Measurements from ENCODE around the gene MRNIP.

MRNIP gene, protein sequence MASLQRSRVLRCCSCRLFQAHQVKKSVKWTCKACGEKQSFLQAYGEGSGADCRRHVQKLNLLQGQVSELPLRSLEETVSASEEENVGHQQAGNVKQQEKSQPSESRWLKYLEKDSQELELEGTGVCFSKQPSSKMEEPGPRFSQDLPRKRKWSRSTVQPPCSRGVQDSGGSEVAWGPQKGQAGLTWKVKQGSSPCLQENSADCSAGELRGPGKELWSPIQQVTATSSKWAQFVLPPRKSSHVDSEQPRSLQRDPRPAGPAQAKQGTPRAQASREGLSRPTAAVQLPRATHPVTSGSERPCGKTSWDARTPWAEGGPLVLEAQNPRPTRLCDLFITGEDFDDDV

GRCh38 chr5:179858586-179859427 is at the start of gene MRNIP:
Gene MRNIP (minus strand): TSS chr5:179858817. CDS start chr5:179858796, 21 bp downstream.
- peaks cover 2 to 28% (median 21%) of the 10 kb centered on the region in 5 donors for H3K4me1 ChIP-seq (ENCODE audit: control insufficient read depth in 5 of 5, insufficient read depth in 5 of 5, low read length in 5 of 5)
- no peaks in the 10 kb centered on the region for H3K27me3 ChIP-seq (ENCODE audit: control insufficient read depth in 5 of 5, insufficient read depth in 4 of 5, low read length in 5 of 5)
- H3K27ac ChIP-seq (ENCODE audit: low read depth, low read length) = peak within 1 kb of the TSS; percentile 72
- peak within 1 kb of the TSS; percentile 86 to 96 (median 93) for H3K4me3 ChIP-seq (ENCODE audit: low read depth in 1 of 5, low read length in 5 of 5)
- peaks cover 0 to 7% (median 5%) of the 10 kb centered on the region in 5 donors for H3K9me3 ChIP-seq (ENCODE audit: control insufficient read depth in 5 of 5, low read length in 5 of 5)
- peaks cover 0 to 20% (median 19%) of the 10 kb centered on the region in 5 donors for H3K36me3 ChIP-seq (ENCODE audit: control insufficient read depth in 5 of 5, insufficient read depth in 5 of 5, low read length in 5 of 5)
- peak within 1 kb of the TSS in 4 of 5 donors; percentile 77 to 88 (median 82) for H3K9ac ChIP-seq (ENCODE audit: low read length in 5 of 5)

DNA sequence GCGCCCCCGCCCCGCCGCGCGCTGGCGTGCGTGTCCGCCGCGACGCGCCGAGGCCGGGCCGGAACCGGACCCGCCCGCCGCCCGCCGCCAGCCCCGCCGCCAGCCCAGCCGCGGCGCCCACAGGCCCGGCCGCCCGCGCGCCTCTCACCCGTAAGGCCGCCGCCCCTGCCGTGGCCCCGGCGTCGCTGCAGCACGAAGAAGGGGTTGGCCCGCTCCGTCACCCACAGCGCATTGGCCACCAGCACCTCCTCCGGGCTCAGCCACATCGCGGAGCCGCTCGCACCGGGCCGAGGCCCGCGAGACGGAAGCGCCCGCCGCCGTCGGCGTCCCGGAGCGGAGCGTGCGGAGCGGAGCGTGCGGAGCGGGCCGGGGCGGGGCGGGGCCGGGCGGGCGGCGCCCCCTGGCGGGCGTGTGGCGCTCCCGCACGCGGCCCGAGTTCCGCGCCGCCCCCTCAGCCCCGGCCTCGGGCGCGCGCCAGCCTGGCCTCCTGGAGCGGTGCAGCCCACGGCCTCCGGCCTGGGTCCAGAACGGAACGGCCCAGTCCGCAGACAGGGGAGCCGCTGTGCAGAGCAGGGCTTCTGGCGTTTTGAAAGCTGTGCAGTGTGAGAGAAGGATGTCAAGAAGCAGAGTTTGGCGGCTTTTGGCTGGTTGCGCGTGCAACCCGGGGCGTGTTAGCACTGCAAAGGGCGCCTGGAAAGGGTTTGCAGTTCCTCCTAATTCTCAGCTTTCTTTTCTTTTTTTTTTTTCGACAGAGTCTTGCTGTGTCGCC is 49.1 kb upstream of the MRNIP start, which contains the start of gene TBC1D9B:
TBC1D9B (minus strand) TSS at position 342 of the 769 bp plus-strand sequence; CDS start at position 266, 76 bp downstream.
- H3K9me3 ChIP-seq (ENCODE audit: control insufficient read depth in 5 of 5, low read length in 5 of 5) = no peaks in the 10 kb centered on the region
- H3K36me3 ChIP-seq (ENCODE audit: control insufficient read depth in 5 of 5, insufficient read depth in 5 of 5, low read length in 5 of 5) = peaks cover 0 to 22% (median 16%) of the 10 kb centered on the region in 5 donors
- H3K4me3 ChIP-seq (ENCODE audit: low read depth in 1 of 5, low read length in 5 of 5) = peak within 1 kb of the TSS; percentile 71 to 85 (median 78)
- peak within 1 kb of the TSS; percentile 46 for H3K27ac ChIP-seq (ENCODE audit: low read depth, low read length)
- H3K9ac ChIP-seq (ENCODE audit: low read length in 5 of 5) = peak within 1 kb of the TSS in 4 of 5 donors; percentile 74 to 89 (median 81)
- H3K4me1 ChIP-seq (ENCODE audit: control insufficient read depth in 5 of 5, insufficient read depth in 5 of 5, low read length in 5 of 5) = peaks cover 0 to 29% (median 22%) of the 10 kb centered on the region in 5 donors
- no peaks in the 10 kb centered on the region for H3K27me3 ChIP-seq (ENCODE audit: control insufficient read depth in 5 of 5, insufficient read depth in 4 of 5, low read length in 5 of 5)

GRCh38 chr5:179906795-179907555 is 48.4 kb upstream of the MRNIP start:
- no peaks in the 10 kb centered on the region for H3K27me3 ChIP-seq (ENCODE audit: control insufficient read depth in 5 of 5, insufficient read depth in 4 of 5, low read length in 5 of 5)
- peak overlapping the region in 4 of 5 donors; percentile 74 to 89 (median 81) for H3K9ac ChIP-seq (ENCODE audit: low read length in 5 of 5)
- H3K36me3 ChIP-seq (ENCODE audit: control insufficient read depth in 5 of 5, insufficient read depth in 5 of 5, low read length in 5 of 5) = peaks cover 0 to 28% (median 19%) of the 10 kb centered on the region in 5 donors
- H3K27ac ChIP-seq (ENCODE audit: low read depth, low read length) = peak overlapping the region; percentile 46
- no peaks in the 10 kb centered on the region for H3K9me3 ChIP-seq (ENCODE audit: control insufficient read depth in 5 of 5, low read length in 5 of 5)
- peaks cover 1 to 36% (median 30%) of the 10 kb centered on the region in 5 donors for H3K4me1 ChIP-seq (ENCODE audit: control insufficient read depth in 5 of 5, insufficient read depth in 5 of 5, low read length in 5 of 5)
- H3K4me3 ChIP-seq (ENCODE audit: low read depth in 1 of 5, low read length in 5 of 5) = peak overlapping the region; percentile 71 to 85 (median 78)

GRCh38 chr5:179906294-179906794 is 47.7 kb upstream of the MRNIP start:
- H3K27ac ChIP-seq (ENCODE audit: low read depth, low read length) = peak overlapping the region; percentile 46

GRCh38 chr5:179905161-179905560 is 46.5 kb upstream of the MRNIP start:
- Histone ChIP-seq H3K4me1 (ENCODE audit: control insufficient read depth in 5 of 5, insufficient read depth in 5 of 5, low read length in 5 of 5) (peaks cover 1 to 40% (median 30%) of the 10 kb centered on the region in 5 donors), H3K4me3 (ENCODE audit: low read depth in 1 of 5, low read length in 5 of 5) (no peak overlapping the region), H3K27me3 (ENCODE audit: control insufficient read depth in 5 of 5, insufficient read depth in 4 of 5, low read length in 5 of 5) (no peaks in the 10 kb centered on the region), H3K27ac (ENCODE audit: low read depth, low read length) (no peak overlapping the region), H3K9me3 (ENCODE audit: control insufficient read depth in 5 of 5, low read length in 5 of 5) (no peaks in the 10 kb centered on the region), H3K9ac (ENCODE audit: low read length in 5 of 5) (no peak overlapping the region), H3K36me3 (ENCODE audit: control insufficient read depth in 5 of 5, insufficient read depth in 5 of 5, low read length in 5 of 5) (peaks cover 0 to 35% (median 23%) of the 10 kb centered on the region in 5 donors)

More at GRCh38 chr5:179906294-179906794, 47.7 kb upstream of the MRNIP start:
- H3K9me3 ChIP-seq (ENCODE audit: control insufficient read depth in 5 of 5, low read length in 5 of 5) = no peaks in the 10 kb centered on the region
- H3K27me3 ChIP-seq (ENCODE audit: control insufficient read depth in 5 of 5, insufficient read depth in 4 of 5, low read length in 5 of 5) = no peaks in the 10 kb centered on the region
- peaks cover 0 to 29% (median 20%) of the 10 kb centered on the region in 5 donors for H3K36me3 ChIP-seq (ENCODE audit: control insufficient read depth in 5 of 5, insufficient read depth in 5 of 5, low read length in 5 of 5)
- peak overlapping the region in 4 of 5 donors; percentile 71 to 81 (median 76) for H3K4me3 ChIP-seq (ENCODE audit: low read depth in 1 of 5, low read length in 5 of 5)
- peak overlapping the region in 3 of 5 donors; percentile 77 to 89 (median 85) for H3K9ac ChIP-seq (ENCODE audit: low read length in 5 of 5)
- H3K4me1 ChIP-seq (ENCODE audit: control insufficient read depth in 5 of 5, insufficient read depth in 5 of 5, low read length in 5 of 5) = peaks cover 1 to 40% (median 30%) of the 10 kb centered on the region in 5 donors

DNA sequence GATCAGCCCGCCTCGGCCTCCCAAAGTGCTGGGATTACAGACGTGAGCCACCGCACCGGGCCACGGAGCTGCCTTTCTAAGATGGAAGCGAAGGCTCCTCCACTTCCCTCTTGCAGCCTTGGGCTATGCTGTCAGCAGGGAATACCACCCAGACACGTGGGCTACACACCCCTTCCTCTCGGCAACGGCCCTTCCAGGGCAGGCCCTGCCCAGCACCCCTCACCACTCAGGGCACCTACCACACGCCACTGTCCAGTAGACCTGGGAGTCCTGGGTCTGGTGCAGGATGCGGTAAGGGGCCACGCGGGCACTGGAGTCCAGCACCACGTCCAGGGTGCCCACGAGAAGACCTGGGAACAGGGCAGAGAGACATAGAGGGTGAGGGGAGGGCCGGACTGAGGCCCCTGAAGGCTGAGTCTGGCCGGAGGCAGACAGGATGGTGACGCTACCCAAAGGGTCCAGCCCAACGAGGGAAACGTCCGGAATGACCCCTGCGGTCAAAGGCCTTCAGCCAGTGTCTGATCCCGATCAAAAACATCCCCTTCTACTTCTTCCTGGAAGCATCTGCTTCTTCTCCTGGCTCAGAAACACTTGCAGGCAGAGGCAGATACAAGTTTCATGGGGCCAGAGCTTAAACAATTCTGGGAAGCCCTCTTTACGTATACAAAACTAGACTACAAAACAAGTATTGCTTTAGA is 46.0 kb upstream of the MRNIP start:
- no peak overlapping the region for H3K4me3 ChIP-seq (ENCODE audit: low read depth in 1 of 5, low read length in 5 of 5)
- no peaks in the 10 kb centered on the region for H3K9me3 ChIP-seq (ENCODE audit: control insufficient read depth in 5 of 5, low read length in 5 of 5)
- peaks cover 1 to 40% (median 30%) of the 10 kb centered on the region in 5 donors for H3K4me1 ChIP-seq (ENCODE audit: control insufficient read depth in 5 of 5, insufficient read depth in 5 of 5, low read length in 5 of 5)
- H3K27me3 ChIP-seq (ENCODE audit: control insufficient read depth in 5 of 5, insufficient read depth in 4 of 5, low read length in 5 of 5) = no peaks in the 10 kb centered on the region
- H3K36me3 ChIP-seq (ENCODE audit: control insufficient read depth in 5 of 5, insufficient read depth in 5 of 5, low read length in 5 of 5) = peaks cover 0 to 37% (median 24%) of the 10 kb centered on the region in 5 donors
- no peak overlapping the region for H3K9ac ChIP-seq (ENCODE audit: low read length in 5 of 5)
- H3K27ac ChIP-seq (ENCODE audit: low read depth, low read length) = no peak overlapping the region

DNA sequence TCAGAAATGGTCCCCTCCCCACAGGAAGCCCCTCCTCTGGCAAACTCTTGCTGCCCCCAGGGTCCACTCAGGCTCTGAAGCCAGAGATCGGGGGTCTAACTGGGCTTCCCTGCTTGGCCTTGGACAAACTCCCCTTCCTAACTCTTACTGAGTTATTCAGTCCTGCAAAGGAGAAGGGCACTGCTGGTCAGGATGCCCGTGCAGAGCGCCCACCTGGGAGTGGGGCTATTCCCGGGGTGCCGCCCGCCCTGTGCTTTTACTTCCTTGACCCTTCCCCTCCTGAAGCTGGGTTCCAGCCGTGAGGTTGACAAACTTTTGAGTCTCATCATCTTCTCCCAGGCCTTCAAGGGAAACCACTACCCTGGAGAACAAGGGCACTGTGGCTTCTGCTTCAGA is 44.1 kb upstream of the MRNIP start:
- Histone ChIP-seq H3K4me1 (ENCODE audit: control insufficient read depth in 5 of 5, insufficient read depth in 5 of 5, low read length in 5 of 5) (peaks cover 1 to 29% (median 22%) of the 10 kb centered on the region in 5 donors), H3K27ac (ENCODE audit: low read depth, low read length) (peak overlapping the region; percentile 27), H3K4me3 (ENCODE audit: low read depth in 1 of 5, low read length in 5 of 5) (no peak overlapping the region), H3K36me3 (ENCODE audit: control insufficient read depth in 5 of 5, insufficient read depth in 5 of 5, low read length in 5 of 5) (peaks cover 5 to 54% (median 36%) of the 10 kb centered on the region in 5 donors), H3K9me3 (ENCODE audit: control insufficient read depth in 5 of 5, low read length in 5 of 5) (no peaks in the 10 kb centered on the region), H3K9ac (ENCODE audit: low read length in 5 of 5) (peak overlapping the region in 1 of 5 donors; percentile 63), H3K27me3 (ENCODE audit: control insufficient read depth in 5 of 5, insufficient read depth in 4 of 5, low read length in 5 of 5) (no peaks in the 10 kb centered on the region)

DNA sequence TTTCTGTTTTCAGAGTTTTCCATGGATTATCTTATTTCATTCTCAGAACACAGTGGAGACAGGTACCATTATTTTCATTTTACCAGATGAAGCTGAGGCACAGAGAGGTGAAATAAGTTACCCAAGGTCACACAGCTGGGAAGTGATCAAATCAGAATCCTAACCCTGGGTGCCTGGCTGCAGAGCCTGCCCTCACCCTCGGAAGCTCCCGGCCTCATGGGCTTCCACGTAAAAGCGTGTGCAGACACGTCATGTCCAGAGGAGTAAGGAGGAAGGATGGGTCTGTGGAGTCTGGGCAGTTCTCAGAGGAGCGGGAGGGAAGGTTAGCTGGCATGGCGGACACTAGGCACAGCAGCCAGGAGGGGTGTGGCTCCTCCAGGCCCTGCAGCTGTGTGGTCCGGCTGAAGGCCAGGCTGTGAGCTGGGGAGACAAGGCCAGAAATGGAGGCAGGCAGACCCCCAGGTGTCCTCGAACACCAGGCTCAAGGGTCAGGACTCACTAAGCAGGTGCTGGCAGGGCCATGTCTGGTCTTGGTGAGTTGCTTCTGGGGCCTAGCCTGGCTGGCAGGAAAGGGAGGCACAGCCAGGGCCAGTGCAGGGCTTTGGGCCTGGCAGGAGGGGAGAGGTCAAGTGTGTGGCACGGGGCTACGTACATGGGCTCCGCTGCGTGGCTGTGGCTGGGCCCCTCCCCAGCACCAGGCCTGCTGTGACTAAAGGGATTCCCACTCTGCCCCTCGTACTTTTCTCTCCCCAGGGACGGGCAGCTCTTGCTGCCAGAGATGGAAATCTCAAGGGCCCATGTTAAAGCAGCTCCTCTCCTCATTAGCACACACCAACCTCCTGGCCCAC is 43.5 kb upstream of the MRNIP start:
- H3K9ac ChIP-seq (ENCODE audit: low read length in 5 of 5) = peak overlapping the region in 3 of 5 donors; percentile 42 to 63 (median 53)
- H3K4me1 ChIP-seq (ENCODE audit: control insufficient read depth in 5 of 5, insufficient read depth in 5 of 5, low read length in 5 of 5) = peaks cover 1 to 28% (median 21%) of the 10 kb centered on the region in 5 donors
- H3K27me3 ChIP-seq (ENCODE audit: control insufficient read depth in 5 of 5, insufficient read depth in 4 of 5, low read length in 5 of 5) = no peaks in the 10 kb centered on the region
- peak overlapping the region; percentile 27 for H3K27ac ChIP-seq (ENCODE audit: low read depth, low read length)
- H3K36me3 ChIP-seq (ENCODE audit: control insufficient read depth in 5 of 5, insufficient read depth in 5 of 5, low read length in 5 of 5) = peaks cover 7 to 60% (median 42%) of the 10 kb centered on the region in 5 donors
- H3K9me3 ChIP-seq (ENCODE audit: control insufficient read depth in 5 of 5, low read length in 5 of 5) = no peaks in the 10 kb centered on the region
- no peak overlapping the region for H3K4me3 ChIP-seq (ENCODE audit: low read depth in 1 of 5, low read length in 5 of 5)

Measured in subcutaneous abdominal adipose tissue (tissue), 5 donors.